Measurements from ENCODE around the gene SLC3A2. TPM values are rescaled to one million over a fixed set of nuclear protein-coding genes. Genes with fewer than 3 reads are reported as not detected.

SLC3A2 gene
- total and polyA plus RNA-seq, 2 donors (not counting 3 experiments of a cell fraction or from before 2014, with no cell fraction given): 208 to 337 TPM

DNA sequence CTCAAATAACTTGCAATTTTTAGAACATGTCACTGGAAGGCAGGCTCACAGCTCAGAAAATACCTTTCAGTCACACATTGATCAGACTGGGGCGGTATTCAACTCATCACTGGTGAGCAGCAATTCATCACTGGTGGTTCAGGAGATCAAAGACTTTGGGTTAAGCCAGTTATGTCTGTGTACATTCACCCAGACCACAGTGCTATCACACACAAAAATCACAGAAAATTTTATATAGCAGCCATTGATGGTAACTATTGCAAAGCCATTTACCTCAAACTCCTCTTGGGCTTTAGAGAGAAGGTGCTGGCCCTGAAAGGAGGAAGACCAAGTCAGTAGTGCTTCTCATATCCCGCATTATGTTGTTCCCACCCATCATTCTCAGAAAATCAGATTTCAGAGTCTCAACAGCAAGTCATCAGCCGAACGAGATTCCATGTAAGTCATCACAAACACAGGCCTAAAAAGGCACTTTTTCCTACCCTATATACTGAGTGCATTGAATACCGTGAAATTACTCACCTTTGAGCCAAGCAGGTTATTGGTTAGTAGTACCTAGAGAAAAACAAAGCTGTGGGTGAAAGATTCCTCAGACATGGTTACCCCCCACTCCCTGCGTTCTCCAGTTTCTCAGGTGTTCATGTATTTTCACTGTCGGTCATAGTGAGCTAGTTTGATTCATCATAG lies 27.3 kb upstream of the SLC3A2 start:
- ChIA-PET CTCF (interaction anchor here (0.7 to 2.3 kb wide), 4 partner anchors 10 to 67 kb away, joined by 3 to 9 read pairs (median 4); partner anchors contain the start of gene TMEM179B), POLR2A (interaction anchor here (0.7 to 9.3 kb wide), 5 partner anchors 13 to 99 kb away, joined by 3 to 186 read pairs (median 3); partner anchors contain the start of genes SLC3A2, STX5, WDR74 and ZBTB3)
- H3K4me1 ChIP-seq (ENCODE audit: control insufficient read depth, extremely low read depth, insufficient read depth, low read length): peaks cover 24% of the 10 kb centered on the region
- peaks cover 10% of the 10 kb centered on the region for H4K20me1 ChIP-seq (replicated peaks; ENCODE audit: control insufficient read depth, extremely low read depth, insufficient read depth, low read length)
- dilution Hi-C loops (cut with MboI; ENCODE audit: extremely low pct_ligation_motif_present, low sequenced_read_pairs): no loop called here
- BruUV-seq (replicated peaks): no TSS peak
- intact Hi-C loops (cut with micrococcal nuclease): no loop called here
- FAIRE-seq (no peak), DNase-seq (ENCODE audit: low read depth, low spot score) (no peak)
- H3K4me2 ChIP-seq (ENCODE audit: insufficient read depth, low read length): peak overlapping the region; percentile 91
- H3K27me3 ChIP-seq (ENCODE audit: control insufficient read depth in 2 of 2, insufficient read depth in 2 of 2, low read length in 2 of 2): no peaks in the 10 kb centered on the region
- H3K4me3 ChIP-seq (replicated peaks in 1 of 3; ENCODE audit: insufficient read depth in 1 of 3, low read depth in 1 of 3, low read length in 3 of 3): peak overlapping the region; percentile 59 to 94 (median 87)
- TF ChIP-seq, protein P1, sequence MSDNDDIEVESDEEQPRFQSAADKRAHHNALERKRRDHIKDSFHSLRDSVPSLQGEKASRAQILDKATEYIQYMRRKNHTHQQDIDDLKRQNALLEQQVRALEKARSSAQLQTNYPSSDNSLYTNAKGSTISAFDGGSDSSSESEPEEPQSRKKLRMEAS (IDR thresholded peaks at IDR 0.05; ENCODE audit: insufficient read depth, insufficient read length): no peak
- TF ChIP-seq MYC (IDR thresholded peaks at IDR 0.05; ENCODE audit: low read depth, low read length) (no peak), GATA2 (IDR thresholded peaks at IDR 0.05; ENCODE audit: insufficient read depth, insufficient read length, low read depth, low read length) (no peak), POLR2AphosphoS5 (IDR thresholded peaks at IDR 0.05; ENCODE audit: insufficient read depth, low read depth, low read length) (no peak), POLR2A (IDR thresholded peaks at IDR 0.05; ENCODE audit: low read depth, low read length) (no peak), EZH2 (IDR thresholded peaks at IDR 0.05; ENCODE audit: borderline replicate concordance, low read depth, low read length, severe bottlenecking) (no peak), JUN (IDR thresholded peaks at IDR 0.05; ENCODE audit: borderline replicate concordance, insufficient read depth, insufficient read length, low read depth) (no peak), FOS (IDR thresholded peaks at IDR 0.05; ENCODE audit: borderline replicate concordance, insufficient read depth, low read length) (no peak)
- TF ChIP-seq, protein P2, sequence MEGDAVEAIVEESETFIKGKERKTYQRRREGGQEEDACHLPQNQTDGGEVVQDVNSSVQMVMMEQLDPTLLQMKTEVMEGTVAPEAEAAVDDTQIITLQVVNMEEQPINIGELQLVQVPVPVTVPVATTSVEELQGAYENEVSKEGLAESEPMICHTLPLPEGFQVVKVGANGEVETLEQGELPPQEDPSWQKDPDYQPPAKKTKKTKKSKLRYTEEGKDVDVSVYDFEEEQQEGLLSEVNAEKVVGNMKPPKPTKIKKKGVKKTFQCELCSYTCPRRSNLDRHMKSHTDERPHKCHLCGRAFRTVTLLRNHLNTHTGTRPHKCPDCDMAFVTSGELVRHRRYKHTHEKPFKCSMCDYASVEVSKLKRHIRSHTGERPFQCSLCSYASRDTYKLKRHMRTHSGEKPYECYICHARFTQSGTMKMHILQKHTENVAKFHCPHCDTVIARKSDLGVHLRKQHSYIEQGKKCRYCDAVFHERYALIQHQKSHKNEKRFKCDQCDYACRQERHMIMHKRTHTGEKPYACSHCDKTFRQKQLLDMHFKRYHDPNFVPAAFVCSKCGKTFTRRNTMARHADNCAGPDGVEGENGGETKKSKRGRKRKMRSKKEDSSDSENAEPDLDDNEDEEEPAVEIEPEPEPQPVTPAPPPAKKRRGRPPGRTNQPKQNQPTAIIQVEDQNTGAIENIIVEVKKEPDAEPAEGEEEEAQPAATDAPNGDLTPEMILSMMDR (IDR thresholded peaks at IDR 0.05; ENCODE audit: extremely low read depth in 1 of 2, insufficient read depth in 1 of 2, low read depth in 1 of 2, low read length in 2 of 2): no peak
- peaks cover 12 to 29% of the 10 kb centered on the region in 2 experiments for H3K36me3 ChIP-seq (ENCODE audit: control insufficient read depth in 2 of 2, extremely low read depth in 1 of 2, insufficient read depth in 2 of 2, low read length in 2 of 2)
- peaks cover 52% of the 10 kb centered on the region for H3K79me2 ChIP-seq (ENCODE audit: control insufficient read depth, insufficient read depth, low read length)
- no peak overlapping the region for H2AFZ ChIP-seq (ENCODE audit: low read depth, low read length)
- no peaks in the 10 kb centered on the region for H3K9me1 ChIP-seq (replicated peaks; ENCODE audit: control insufficient read depth, extremely low read depth, insufficient read depth, low read length)
- peak overlapping the region; percentile 92 for H3K9ac ChIP-seq (replicated peaks; ENCODE audit: extremely low read depth, insufficient read depth, low read length)
- no peaks in the 10 kb centered on the region for H3K9me3 ChIP-seq (replicated peaks; ENCODE audit: control insufficient read depth, insufficient read depth, low read length)
- H3K27ac ChIP-seq (ENCODE audit: insufficient read depth, low read depth, low read length): no peak overlapping the region

All from endothelial cell of umbilical vein (primary cell).